DOHH2 (cell line): ENCODE data around the gene ACO1.

Experiments used
- H3F3A ChIP-seq: fragments of 200-600 bp; sonication (generic), shearing (Covaris generic); 2 replicates; pipeline ENCODE4 v1.6.0; 2016; ENCODE audit warnings: antibody characterized with exemption, mild to moderate bottlenecking; ENCODE audit not compliant: control insufficient read depth, insufficient read depth
- H3K27ac ChIP-seq: fragments of 200-600 bp; sonication (generic); 2 replicates; pipeline ENCODE4 v1.5.1; 2014; ENCODE audit warnings: low read depth, mild to moderate bottlenecking, low read length, moderate library complexity
- H3K27me3 ChIP-seq: fragments of 200-600 bp; sonication (generic); 2 replicates; pipeline ENCODE4 v1.6.1; 2014; ENCODE audit warnings: mild to moderate bottlenecking, low read length, mixed read lengths; ENCODE audit not compliant: control insufficient read depth
- H3K36me3 ChIP-seq: fragments of 200-600 bp; sonication (generic); 2 replicates; pipeline ENCODE4 v1.6.1; 2014; ENCODE audit warnings: mild to moderate bottlenecking, low read length, moderate library complexity, mixed read lengths; ENCODE audit not compliant: control insufficient read depth
- H3K4me1 ChIP-seq: fragments of 200-600 bp; sonication (generic); 2 replicates; pipeline ENCODE4 v1.6.1; 2014; ENCODE audit warnings: mild to moderate bottlenecking, low read length, mixed read lengths; ENCODE audit not compliant: control insufficient read depth
- H3K4me2 ChIP-seq: fragments of 200-600 bp; sonication (generic); 2 replicates; pipeline ENCODE4 v1.6.0; 2014; ENCODE audit warnings: mild to moderate bottlenecking, low read length, moderate library complexity
- H3K4me3 ChIP-seq: fragments of 200-600 bp; sonication (generic); 2 replicates; pipeline ENCODE4 v1.5.1; 2014; ENCODE audit warnings: mild to moderate bottlenecking, low read length, mixed read lengths
- H3K79me2 ChIP-seq: fragments of 200-600 bp; sonication (generic); 2 replicates; pipeline ENCODE4 v1.6.1; 2014; ENCODE audit warnings: mild to moderate bottlenecking, low read length, mixed read lengths; ENCODE audit not compliant: control insufficient read depth
- H3K9me2 ChIP-seq: fragments of 200-600 bp; sonication (generic); replicated peaks from 2 replicates; pipeline ENCODE4 v1.6.1; 2014; ENCODE audit warnings: mild to moderate bottlenecking, low read length, mixed read lengths; ENCODE audit not compliant: control insufficient read depth
- H3K9me3 ChIP-seq: fragments of 200-600 bp; sonication (generic); 2 replicates; pipeline ENCODE4 v1.6.1; 2014; ENCODE audit warnings: antibody characterized with exemption, low read length, mixed read lengths; ENCODE audit not compliant: control insufficient read depth, insufficient read depth
- H4K20me1 ChIP-seq: fragments of 200-600 bp; sonication (generic); 2 replicates; pipeline ENCODE4 v1.6.0; 2014; ENCODE audit warnings: low read depth, mild to moderate bottlenecking, antibody characterized with exemption, low read length, moderate library complexity; ENCODE audit not compliant: control insufficient read depth, insufficient read depth
- CTCF ChIP-seq: fragments of 200-600 bp; sonication (generic); IDR thresholded peaks from one replicate; pipeline ENCODE4 v1.5.1; 2014; ENCODE audit warnings: antibody characterized with exemption, mild to moderate bottlenecking, low read depth, low read length; ENCODE audit not compliant: poor library complexity, severe bottlenecking
- EZH2phosphoT487 ChIP-seq: fragments of 200-600 bp; sonication (generic); IDR thresholded peaks from 2 replicates; pipeline ENCODE4 v1.6.1; 2017; ENCODE audit warnings: borderline replicate concordance, mild to moderate bottlenecking, antibody characterized with exemption, low read length, moderate library complexity, mixed read lengths

Gene ACO1

GRCh38 chr9:32376285-32376684 is 8.2 kb upstream of the ACO1 start:
- H3K4me1 ChIP-seq = peaks cover 6% of the 10 kb centered on the region; the same call in 1 of the 2 replicates

GRCh38 chr9:32378496-32378895 is 5.9 kb upstream of the ACO1 start:
- Histone ChIP-seq H3K27ac (no peak overlapping the region), H3K9me3 (no peaks in the 10 kb centered on the region), H3K79me2 (no peaks in the 10 kb centered on the region), H3K9me2 (no peaks in the 10 kb centered on the region), H3K36me3 (no peaks in the 10 kb centered on the region), H3K4me2 (peak overlapping the region; percentile 48), H3K4me3 (no peak overlapping the region), H4K20me1 (no peaks in the 10 kb centered on the region), H3F3A (no peaks in the 10 kb centered on the region), H3K27me3 (peaks cover 19% of the 10 kb centered on the region), H3K4me1 (peaks cover 10% of the 10 kb centered on the region)
- TF ChIP-seq EZH2phosphoT487 = no peak
- peak; percentile 66 for TF ChIP-seq CTCF

More at GRCh38 chr9:32376285-32376684, 8.2 kb upstream of the ACO1 start:
- no peak for TF ChIP-seq CTCF
- TF ChIP-seq EZH2phosphoT487 = no peak
- Histone ChIP-seq H3K79me2 (no peaks in the 10 kb centered on the region), H3K9me2 (no peaks in the 10 kb centered on the region), H3K27ac (no peak overlapping the region), H3K4me3 (no peak overlapping the region), H4K20me1 (no peaks in the 10 kb centered on the region), H3K9me3 (no peaks in the 10 kb centered on the region), H3K27me3 (peaks cover 6% of the 10 kb centered on the region), H3K36me3 (no peaks in the 10 kb centered on the region), H3K4me2 (no peak overlapping the region), H3F3A (no peaks in the 10 kb centered on the region)

- TF ChIP-seq CTCF (peak; percentile 65), EZH2phosphoT487 (no peak)
- no peaks in the 10 kb centered on the region for H3K9me3 ChIP-seq
- peaks cover 23% of the 10 kb centered on the region for H3K27me3 ChIP-seq
- no peaks in the 10 kb centered on the region for H4K20me1 ChIP-seq
- H3K4me2 ChIP-seq = peak overlapping the region; percentile 48
- no peak overlapping the region for H3K4me3 ChIP-seq
- no peak overlapping the region for H3K27ac ChIP-seq
- H3K79me2 ChIP-seq = no peaks in the 10 kb centered on the region
- peaks cover 15% of the 10 kb centered on the region for H3K4me1 ChIP-seq
- no peaks in the 10 kb centered on the region for H3F3A ChIP-seq
- no peaks in the 10 kb centered on the region for H3K9me2 ChIP-seq
- H3K36me3 ChIP-seq = no peaks in the 10 kb centered on the region
Observed at GRCh38 chr9:32378993-32379729, 5.3 kb upstream of the ACO1 start.
